ENCODE results near the gene KRT20. TPM values are rescaled to one million over a fixed set of nuclear protein-coding genes. Genes with fewer than 3 reads are reported as not detected.

KRT20 gene
- total and polyA plus RNA-seq, 2 of the 8 experiments (the other 6 are each of a cell fraction or from before 2014, with no cell fraction given): not detected

DNA sequence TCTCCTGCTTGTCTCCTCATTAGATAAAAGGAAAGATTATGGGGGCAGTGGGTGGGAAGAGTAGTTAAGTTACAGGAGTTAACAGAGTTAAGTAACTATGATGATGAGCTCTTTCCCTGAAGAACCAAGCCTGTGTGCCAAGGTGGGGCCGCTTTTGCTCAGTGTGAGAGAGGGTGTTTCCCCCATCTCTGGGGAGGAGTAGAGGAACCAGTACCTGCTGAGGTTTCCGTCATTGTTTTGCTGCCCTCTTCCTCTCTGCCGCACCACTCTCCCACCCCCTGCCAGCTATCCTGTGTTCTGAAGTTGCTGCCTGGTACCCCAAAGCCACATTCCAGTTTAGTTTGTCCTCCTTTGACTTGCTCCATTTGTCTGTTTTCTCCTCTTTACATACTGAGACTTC, 41.8 kb downstream of the KRT20 start:
- Histone ChIP-seq H3K4me2 (ENCODE audit: insufficient read depth in 1 of 2, low read depth in 2 of 2, low read length in 2 of 2) (no peak overlapping the region), H4K20me1 (replicated peaks in 1 of 2; ENCODE audit: control insufficient read depth in 1 of 2, insufficient read depth in 2 of 2, low read length in 2 of 2) (peaks cover 0 to 2% of the 10 kb centered on the region in 2 experiments)
- no peak for FAIRE-seq

More for the DNA sequence above, 41.8 kb downstream of the KRT20 start:
- no peak overlapping the region for H2BK15ac ChIP-seq (ENCODE audit: low read length)
- H4K5ac ChIP-seq (ENCODE audit: insufficient read length, low read depth, low read length): no peak overlapping the region
- H2BK20ac ChIP-seq (ENCODE audit: low read length): no peak overlapping the region
- no peaks in the 10 kb centered on the region for H3K79me2 ChIP-seq (ENCODE audit: control insufficient read depth in 1 of 2, insufficient read depth in 2 of 2, low read length in 2 of 2)
- H4K91ac ChIP-seq (replicated peaks; ENCODE audit: insufficient read length, low read length): no peak overlapping the region
- no peak overlapping the region for H2BK120ac ChIP-seq (replicated peaks; ENCODE audit: low read depth, low read length)
- peaks cover 0 to 1% (median 0%) of the 10 kb centered on the region in 4 experiments; a peak in 1 of 7 replicates for H3K27me3 ChIP-seq (replicated peaks in 1 of 4; ENCODE audit: control insufficient read depth in 3 of 4, extremely low read depth in 1 of 4, insufficient read depth in 3 of 4, low read length in 3 of 4)
- no peak overlapping the region for H3K14ac ChIP-seq (ENCODE audit: insufficient read length)
- H3K79me1 ChIP-seq (ENCODE audit: low read depth, low read length): no peaks in the 10 kb centered on the region
- no peak overlapping the region for H4K8ac ChIP-seq (ENCODE audit: extremely low read depth, insufficient read depth, low read length)
- ChIA-PET CTCF (ENCODE audit: partially characterized antibody) (interaction anchor here (0.6 to 2.3 kb wide), 6 partner anchors 13 to 820 kb away, joined by 3 to 7 read pairs (median 4); no protein-coding TSS in a partner anchor), POLR2A (ENCODE audit: partially characterized antibody) (interaction anchor here (1.4 kb wide), 1 partner anchor 25 kb away, joined by 3 read pairs; no protein-coding TSS in a partner anchor)
- no peak overlapping the region for H3K4ac ChIP-seq (replicated peaks; ENCODE audit: insufficient read length, low read depth, low read length)
- no peak overlapping the region for H2AK5ac ChIP-seq (ENCODE audit: low read depth, low read length)
- DNase-seq (ENCODE audit: low read depth in 1 of 2, low spot score in 2 of 2): no peak
- no peak overlapping the region for H3K23ac ChIP-seq (ENCODE audit: insufficient read length)
- H2BK5ac ChIP-seq (ENCODE audit: low read depth, low read length): no peak overlapping the region
- H3K9me3 ChIP-seq (ENCODE audit: insufficient read depth in 2 of 2, low read depth in 1 of 2, low read length in 1 of 2): no peaks in the 10 kb centered on the region
- no peak for TF ChIP-seq SIX5 (IDR thresholded peaks at IDR 0.05; ENCODE audit: low read depth, low read length)
- TF ChIP-seq SAP30 (IDR thresholded peaks at IDR 0.05; ENCODE audit: insufficient read depth, insufficient replicate concordance, low read length): no peak
- TF ChIP-seq TCF12 (IDR thresholded peaks at IDR 0.05; ENCODE audit: low read depth, low read length): no peak
- no peak for TF ChIP-seq FOSL1 (IDR thresholded peaks at IDR 0.05; ENCODE audit: insufficient read depth, low read depth, low read length)
- no peak for TF ChIP-seq YY1 (IDR thresholded peaks at IDR 0.05; ENCODE audit: low read depth, low read length)
- no peak for TF ChIP-seq SRF (IDR thresholded peaks at IDR 0.05; ENCODE audit: low read depth, low read length)
- TF ChIP-seq KDM4A (IDR thresholded peaks at IDR 0.05; ENCODE audit: low read depth, low read length, severe bottlenecking): no peak
- no peak for TF ChIP-seq BCL11A (IDR thresholded peaks at IDR 0.05; ENCODE audit: low read depth in 2 of 2, low read length in 2 of 2)
- no peak for TF ChIP-seq RXRA (IDR thresholded peaks at IDR 0.05; ENCODE audit: insufficient read depth, low read depth, low read length)
- no peak for TF ChIP-seq SP1 (IDR thresholded peaks at IDR 0.05; ENCODE audit: low read depth, low read length)
- H2AFZ ChIP-seq (ENCODE audit: low read length): no peak overlapping the region
- H3K56ac ChIP-seq (replicated peaks; ENCODE audit: insufficient read length, low read depth, low read length): no peak overlapping the region
- H3K23me2 ChIP-seq (ENCODE audit: low read depth, low read length): no peaks in the 10 kb centered on the region
- H2BK12ac ChIP-seq (ENCODE audit: low read depth, low read length): no peak overlapping the region
- WGBS, 2 experiments (ENCODE audit: extremely low coverage in 1 of 2, insufficient coverage in 1 of 2, insufficient read length in 1 of 2, insufficient replicate concordance in 2 of 2, low coverage in 1 of 2, low lambda C conversion rate in 2 of 2, missing lambda C conversion rate in 1 of 2): 87% methylated on average over 2 of the region's 3 CpGs; no CpG with 5 or more reads in 1 of the 2 experiments
- H3K27ac ChIP-seq (ENCODE audit: low read depth, low read length): no peak overlapping the region
- H3K36me3 ChIP-seq (ENCODE audit: control insufficient read depth in 2 of 4, insufficient read depth in 4 of 4, low read length in 3 of 4): no peaks in the 10 kb centered on the region
- no peak overlapping the region for H3K9ac ChIP-seq (replicated peaks in 1 of 4; ENCODE audit: extremely low read depth in 1 of 4, low read depth in 3 of 4, low read length in 3 of 4)
- no peak overlapping the region for H3K4me3 ChIP-seq (ENCODE audit: extremely low read depth in 1 of 4, insufficient read depth in 2 of 4, low read depth in 3 of 4, low read length in 4 of 4)
- no peak overlapping the region for H3K18ac ChIP-seq (ENCODE audit: extremely low read depth, low read length)
- no peaks in the 10 kb centered on the region; a peak in 1 of 7 replicates for H3K4me1 ChIP-seq (replicated peaks in 1 of 4; ENCODE audit: control insufficient read depth in 3 of 4, insufficient read depth in 4 of 4, low read length in 3 of 4)
